ENCODE results near the gene SEC14L5. TPM values are rescaled to one million over a fixed set of nuclear protein-coding genes. Genes with fewer than 3 reads are reported as not detected.

Gene SEC14L5
- total RNA-seq, 1 experiment from 2014 or later, result 2.3 TPM

GRCh38 chr16:5032748-5033167 is 74.6 kb downstream of the SEC14L5 start:
- peaks cover 25% of the 10 kb centered on the region for H3K4me1 Mint-ChIP-seq
- ChIA-PET CTCF (interaction anchor here (0.6 to 1.3 kb wide), 2 partner anchors 24 to 75 kb away, joined by 6 to 9 read pairs; no protein-coding TSS in a partner anchor), POLR2A (no interaction called here)
- TF ChIP-seq, protein P1, sequence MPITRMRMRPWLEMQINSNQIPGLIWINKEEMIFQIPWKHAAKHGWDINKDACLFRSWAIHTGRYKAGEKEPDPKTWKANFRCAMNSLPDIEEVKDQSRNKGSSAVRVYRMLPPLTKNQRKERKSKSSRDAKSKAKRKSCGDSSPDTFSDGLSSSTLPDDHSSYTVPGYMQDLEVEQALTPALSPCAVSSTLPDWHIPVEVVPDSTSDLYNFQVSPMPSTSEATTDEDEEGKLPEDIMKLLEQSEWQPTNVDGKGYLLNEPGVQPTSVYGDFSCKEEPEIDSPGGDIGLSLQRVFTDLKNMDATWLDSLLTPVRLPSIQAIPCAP (CRISPR knock-in tag; IDR thresholded peaks at IDR 0.05), result no peak
- TF ChIP-seq EMX1 (CRISPR knock-in tag; IDR thresholded peaks at IDR 0.05) (no peak), RELA (CRISPR knock-in tag; IDR thresholded peaks at IDR 0.05; ENCODE audit: borderline replicate concordance) (no peak), ZSCAN18 (CRISPR knock-in tag; IDR thresholded peaks at IDR 0.05) (no peak), TEAD1 (CRISPR knock-in tag; IDR thresholded peaks at IDR 0.05) (no peak), ZNF121 (CRISPR knock-in tag; IDR thresholded peaks at IDR 0.05) (no peak), SP1 (CRISPR knock-in tag; conservative IDR thresholded peaks at IDR 0.05) (no peak)
- H3K27ac Mint-ChIP-seq, result no peak overlapping the region
- ATAC-seq (no peak), DNase-seq (ENCODE audit: low spot score) (no peak)
- H3K36me3 Mint-ChIP-seq, result no peaks in the 10 kb centered on the region
- peak overlapping the region; percentile 72 for H3K4me3 Mint-ChIP-seq
- H3K9me3 Mint-ChIP-seq, result no peaks in the 10 kb centered on the region
- no peaks in the 10 kb centered on the region for H3K27me3 Mint-ChIP-seq (ENCODE audit: low read depth)

- ChIA-PET CTCF (interaction anchor here (0.6 to 6.0 kb wide), 5 partner anchors 8 to 76 kb away, joined by 3 to 52 read pairs (median 6); no protein-coding TSS in a partner anchor), POLR2A (interaction anchor here (0.7 to 0.8 kb wide), 2 partner anchors 8 to 408 kb away, joined by 3 read pairs; no protein-coding TSS in a partner anchor)
- Mint-ChIP-seq H3K27ac (peak within 1 kb of the TSS; percentile 24), H3K36me3 (no peaks in the 10 kb centered on the region), H3K4me3 (peak within 1 kb of the TSS; percentile 72), H3K27me3 (ENCODE audit: low read depth) (no peaks in the 10 kb centered on the region), H3K9me3 (no peaks in the 10 kb centered on the region), H3K4me1 (peaks cover 30% of the 10 kb centered on the region)
- DNase-seq (ENCODE audit: low spot score) (peak; percentile 89), ATAC-seq (peak; percentile 64)
- no peak for TF ChIP-seq SOX15 (CRISPR knock-in tag; IDR thresholded peaks at IDR 0.05)
- TF ChIP-seq NR1H2 (CRISPR knock-in tag; IDR thresholded peaks at IDR 0.05), result no peak
- no peak for TF ChIP-seq E2F1 (CRISPR knock-in tag; IDR thresholded peaks at IDR 0.05)
- TF ChIP-seq, protein P2, sequence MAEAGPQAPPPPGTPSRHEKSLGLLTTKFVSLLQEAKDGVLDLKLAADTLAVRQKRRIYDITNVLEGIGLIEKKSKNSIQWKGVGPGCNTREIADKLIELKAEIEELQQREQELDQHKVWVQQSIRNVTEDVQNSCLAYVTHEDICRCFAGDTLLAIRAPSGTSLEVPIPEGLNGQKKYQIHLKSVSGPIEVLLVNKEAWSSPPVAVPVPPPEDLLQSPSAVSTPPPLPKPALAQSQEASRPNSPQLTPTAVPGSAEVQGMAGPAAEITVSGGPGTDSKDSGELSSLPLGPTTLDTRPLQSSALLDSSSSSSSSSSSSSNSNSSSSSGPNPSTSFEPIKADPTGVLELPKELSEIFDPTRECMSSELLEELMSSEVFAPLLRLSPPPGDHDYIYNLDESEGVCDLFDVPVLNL (CRISPR knock-in tag; IDR thresholded peaks at IDR 0.05; ENCODE audit: borderline replicate concordance, low read depth), result no peak
- peak; percentile 53; the same call in 1 of the 2 replicates for TF ChIP-seq ETV6 (CRISPR knock-in tag; IDR thresholded peaks at IDR 0.05)
- no peak for TF ChIP-seq ZNF317 (CRISPR knock-in tag; IDR thresholded peaks at IDR 0.05; ENCODE audit: borderline replicate concordance, low read depth)
- 0 out of 2 replicates have a peak, but pooled peaks have one; percentile 82 for TF ChIP-seq CBFB (CRISPR knock-in tag; IDR thresholded peaks at IDR 0.05; ENCODE audit: low read depth)
- no peak for TF ChIP-seq AFF4 (CRISPR knock-in tag; IDR thresholded peaks at IDR 0.05; ENCODE audit: borderline replicate concordance)
- TF ChIP-seq ATF1 (CRISPR knock-in tag; IDR thresholded peaks at IDR 0.05), result no peak
- no peak for TF ChIP-seq ELF4 (CRISPR knock-in tag; IDR thresholded peaks at IDR 0.05; ENCODE audit: low read depth)
- no peak for TF ChIP-seq PRRX2 (CRISPR knock-in tag; IDR thresholded peaks at IDR 0.05)
- TF ChIP-seq SMAD4 (CRISPR knock-in tag; IDR thresholded peaks at IDR 0.05), result no peak
- no peak for TF ChIP-seq ZNF121 (CRISPR knock-in tag; IDR thresholded peaks at IDR 0.05)
- TF ChIP-seq, protein P3, sequence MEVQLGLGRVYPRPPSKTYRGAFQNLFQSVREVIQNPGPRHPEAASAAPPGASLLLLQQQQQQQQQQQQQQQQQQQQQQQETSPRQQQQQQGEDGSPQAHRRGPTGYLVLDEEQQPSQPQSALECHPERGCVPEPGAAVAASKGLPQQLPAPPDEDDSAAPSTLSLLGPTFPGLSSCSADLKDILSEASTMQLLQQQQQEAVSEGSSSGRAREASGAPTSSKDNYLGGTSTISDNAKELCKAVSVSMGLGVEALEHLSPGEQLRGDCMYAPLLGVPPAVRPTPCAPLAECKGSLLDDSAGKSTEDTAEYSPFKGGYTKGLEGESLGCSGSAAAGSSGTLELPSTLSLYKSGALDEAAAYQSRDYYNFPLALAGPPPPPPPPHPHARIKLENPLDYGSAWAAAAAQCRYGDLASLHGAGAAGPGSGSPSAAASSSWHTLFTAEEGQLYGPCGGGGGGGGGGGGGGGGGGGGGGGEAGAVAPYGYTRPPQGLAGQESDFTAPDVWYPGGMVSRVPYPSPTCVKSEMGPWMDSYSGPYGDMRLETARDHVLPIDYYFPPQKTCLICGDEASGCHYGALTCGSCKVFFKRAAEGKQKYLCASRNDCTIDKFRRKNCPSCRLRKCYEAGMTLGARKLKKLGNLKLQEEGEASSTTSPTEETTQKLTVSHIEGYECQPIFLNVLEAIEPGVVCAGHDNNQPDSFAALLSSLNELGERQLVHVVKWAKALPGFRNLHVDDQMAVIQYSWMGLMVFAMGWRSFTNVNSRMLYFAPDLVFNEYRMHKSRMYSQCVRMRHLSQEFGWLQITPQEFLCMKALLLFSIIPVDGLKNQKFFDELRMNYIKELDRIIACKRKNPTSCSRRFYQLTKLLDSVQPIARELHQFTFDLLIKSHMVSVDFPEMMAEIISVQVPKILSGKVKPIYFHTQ (CRISPR knock-in tag; IDR thresholded peaks at IDR 0.05), result no peak
- TF ChIP-seq CREM (CRISPR knock-in tag; IDR thresholded peaks at IDR 0.05), result no peak
- TF ChIP-seq ZNF396 (CRISPR knock-in tag; IDR thresholded peaks at IDR 0.05; ENCODE audit: borderline replicate concordance), result no peak
- TF ChIP-seq NFYB (CRISPR knock-in tag; conservative IDR thresholded peaks at IDR 0.05; ENCODE audit: low read depth), result no peak
Observed at GRCh38 chr16:5033256-5034166, 75.4 kb downstream of the SEC14L5 start, which contains the start of gene NAGPA. NAGPA (minus strand) TSS chr16:5033935; CDS start chr16:5033914, 21 bp downstream.
